Measurements from ENCODE around the gene IGFL3.
"Not testable (repeated sequence)": the region's sequence is repeated elsewhere in the genome, so short reads cannot be mapped to it uniquely, and the experiment has no call there.

IGFL3 gene

DNA sequence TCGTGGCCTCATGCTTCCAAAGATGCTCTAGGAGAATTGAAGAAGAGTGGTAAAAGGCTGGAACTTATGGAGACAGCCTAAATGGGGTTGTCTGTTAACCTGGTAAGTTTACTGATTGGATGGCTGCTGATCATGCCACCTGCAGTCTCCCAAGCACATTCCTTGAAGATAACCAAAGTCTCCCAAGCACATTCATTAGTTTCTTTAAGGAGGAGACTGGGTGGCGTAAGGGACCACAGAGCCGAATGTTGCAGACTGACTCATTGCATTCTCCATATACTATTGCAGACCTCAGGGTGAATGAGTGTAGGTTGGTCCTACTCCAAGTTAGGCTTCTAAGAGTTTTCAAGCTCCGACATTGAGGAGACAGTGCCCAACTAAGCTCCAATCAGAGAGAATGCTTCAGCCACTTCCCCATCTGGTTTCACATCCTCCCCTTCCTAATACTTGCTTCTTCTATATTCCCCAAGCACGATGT lies at the start of gene IGFL3:
Gene IGFL3 (minus strand): TSS at position 51 of the 478 bp plus-strand sequence. CDS start 39 bp downstream, at position 12.
- DNase-seq: no peak

DNA sequence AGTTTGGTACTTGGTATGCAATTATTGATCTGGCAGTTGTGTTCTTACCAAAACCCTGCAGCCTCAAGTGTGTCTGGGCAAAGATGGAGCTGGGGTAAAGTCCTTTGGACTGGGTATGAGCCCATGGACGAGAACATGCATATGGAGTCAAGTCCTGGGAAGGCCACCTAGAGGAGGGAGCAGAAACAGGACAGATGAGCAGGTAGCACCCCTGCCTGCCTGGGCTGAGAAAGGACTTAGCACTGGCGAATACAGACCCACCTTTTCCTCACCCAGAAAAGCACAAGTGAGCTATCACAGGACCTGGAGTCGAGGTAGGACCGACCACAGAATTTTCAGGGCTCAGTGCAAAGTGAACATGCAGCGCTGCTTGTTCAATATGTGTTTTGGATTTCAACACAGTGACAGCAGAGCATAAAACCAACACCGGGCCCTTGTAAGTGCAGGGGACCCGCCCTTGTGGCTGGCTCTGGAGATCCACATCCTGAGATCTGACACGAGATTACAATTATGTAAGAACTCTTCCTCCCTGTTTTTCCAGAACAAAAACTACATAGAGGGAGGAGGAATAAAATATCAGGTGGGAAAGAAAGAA lies 49.5 kb upstream of the IGFL3 start:
- DNase-seq: no peak

DNA sequence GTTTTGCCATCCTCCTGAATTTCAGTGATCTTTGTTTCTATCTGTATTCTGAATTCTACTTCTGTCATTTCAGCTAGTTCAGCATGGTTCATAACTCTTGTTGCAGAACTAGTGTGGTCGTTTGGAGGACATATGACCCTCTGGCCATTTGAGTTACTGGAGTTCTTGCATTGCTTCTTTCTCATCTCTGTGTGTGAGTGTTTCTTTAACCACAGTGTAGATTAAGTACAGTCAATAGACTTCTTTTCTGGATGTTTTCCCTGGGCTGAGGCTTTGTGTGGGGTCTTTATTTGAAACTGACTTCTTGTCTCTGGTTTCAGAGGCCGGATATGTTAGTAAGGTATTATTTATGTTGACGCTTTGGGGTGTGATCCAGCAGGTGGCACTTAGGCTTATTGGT lies 38.2 kb upstream of the IGFL3 start:
- no peak for DNase-seq

DNA sequence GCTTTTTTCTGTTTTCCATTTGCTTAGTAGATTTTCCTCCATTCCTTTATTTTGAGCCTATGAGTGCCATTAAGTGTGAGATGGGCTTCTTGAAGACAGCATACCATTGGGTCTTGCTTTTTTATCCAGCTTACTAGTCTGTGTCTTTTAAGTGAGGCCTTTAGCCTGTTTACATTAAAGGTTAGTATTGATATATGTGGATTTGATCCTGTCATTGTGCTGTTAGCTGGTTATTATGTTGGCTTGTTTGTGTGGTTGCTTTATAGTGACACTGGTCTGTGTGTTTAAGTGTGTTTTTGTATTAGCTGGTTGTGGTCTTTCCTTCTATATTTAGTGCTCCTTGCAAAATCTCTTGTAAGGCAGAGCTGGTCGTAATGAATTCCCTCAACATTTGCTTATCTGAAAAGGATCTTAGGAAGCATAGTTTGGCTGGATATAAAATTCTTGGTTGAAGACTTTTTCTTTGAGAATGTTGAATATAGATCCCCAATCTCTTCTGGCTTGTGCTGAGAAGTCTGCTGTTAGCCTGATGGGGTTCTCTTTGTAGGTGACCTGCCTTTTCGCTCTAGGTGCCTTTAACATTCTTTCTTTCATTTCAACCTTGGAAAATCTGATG lies 37.3 kb upstream of the IGFL3 start:
- DNase-seq: not testable (repeated sequence)

DNA sequence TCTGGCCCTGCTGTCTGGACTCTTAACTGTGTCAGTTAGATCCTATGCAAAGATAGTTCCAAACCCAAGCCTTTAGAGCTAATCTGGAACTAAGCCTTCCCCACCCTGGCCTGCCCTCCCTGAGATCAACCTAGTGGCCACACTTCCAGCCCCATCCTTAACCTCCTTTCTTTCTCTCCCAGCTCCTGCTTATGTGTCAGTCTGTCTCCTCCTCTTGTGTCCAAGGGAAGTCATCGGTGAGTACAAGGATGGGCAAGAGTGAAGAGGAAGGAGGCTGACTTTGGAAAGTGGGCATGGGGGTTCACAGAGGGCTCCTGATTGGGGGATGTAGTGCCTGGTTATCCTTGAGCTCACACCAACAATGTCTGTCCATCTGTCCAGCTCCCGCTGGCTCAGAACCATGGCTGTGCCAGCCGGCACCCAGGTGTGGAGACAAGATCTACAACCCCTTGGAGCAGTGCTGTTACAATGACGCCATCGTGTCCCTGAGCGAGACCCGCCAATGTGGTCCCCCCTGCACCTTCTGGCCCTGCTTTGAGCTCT lies 35.8 kb upstream of the IGFL3 start:
- DNase-seq: no peak

DNA sequence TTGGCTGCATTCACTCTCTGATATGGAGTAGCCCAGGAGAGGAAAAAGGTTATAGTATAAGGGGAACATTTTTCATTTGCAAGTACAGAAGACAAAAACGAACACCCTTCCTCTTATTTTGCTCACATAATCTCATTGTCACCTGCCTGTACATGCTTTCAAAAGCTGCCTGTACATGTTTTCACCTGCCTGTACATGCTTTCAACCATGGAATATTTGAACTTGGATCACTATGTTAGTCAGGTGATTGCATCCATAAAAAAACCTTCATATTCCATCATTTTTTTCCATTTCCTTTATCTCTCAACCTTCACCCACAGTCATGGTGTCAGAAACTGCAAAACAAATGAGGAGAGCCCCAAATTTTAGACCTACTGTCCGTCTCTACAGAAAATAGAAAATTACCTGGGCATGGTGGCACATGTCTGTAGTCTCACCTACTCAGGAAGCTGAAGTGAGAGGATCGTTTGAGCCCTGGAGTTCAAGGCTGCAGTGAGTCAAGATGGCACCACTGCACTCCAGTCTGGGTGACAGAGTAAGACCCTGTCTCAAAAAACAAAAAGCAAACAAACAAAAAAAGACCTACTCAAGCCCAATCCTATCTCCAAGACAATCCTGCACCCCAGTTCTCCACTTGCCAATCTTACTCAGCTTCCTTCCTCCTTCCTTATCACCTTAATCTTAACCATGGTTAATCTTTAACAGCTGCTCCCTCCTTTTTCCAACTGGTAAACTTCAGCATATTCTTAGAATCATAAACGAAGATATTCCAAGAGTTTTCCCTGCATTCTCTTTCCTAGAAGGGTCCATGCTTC lies 35.1 kb upstream of the IGFL3 start:
- DNase-seq: no peak

DNA sequence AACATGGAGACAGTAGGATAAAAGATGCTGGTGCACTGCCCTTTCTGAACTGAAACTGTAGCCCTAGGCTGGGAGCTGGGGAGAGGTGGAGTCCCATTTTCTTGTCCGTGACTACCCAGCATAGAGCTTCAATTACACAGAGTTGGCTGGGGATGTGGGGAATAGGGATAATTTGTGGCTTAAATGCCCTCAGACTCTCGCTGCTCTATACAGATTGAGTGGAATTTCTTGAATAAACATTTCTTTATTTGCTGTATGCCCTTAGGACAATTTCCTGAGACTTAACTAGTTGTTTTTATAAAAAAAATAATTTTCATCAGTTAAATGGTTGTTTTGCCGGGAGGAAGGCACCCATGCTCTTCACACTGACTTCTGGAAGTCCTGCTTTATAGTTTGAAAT lies 30.7 kb upstream of the IGFL3 start:
- DNase-seq: no peak

DNA sequence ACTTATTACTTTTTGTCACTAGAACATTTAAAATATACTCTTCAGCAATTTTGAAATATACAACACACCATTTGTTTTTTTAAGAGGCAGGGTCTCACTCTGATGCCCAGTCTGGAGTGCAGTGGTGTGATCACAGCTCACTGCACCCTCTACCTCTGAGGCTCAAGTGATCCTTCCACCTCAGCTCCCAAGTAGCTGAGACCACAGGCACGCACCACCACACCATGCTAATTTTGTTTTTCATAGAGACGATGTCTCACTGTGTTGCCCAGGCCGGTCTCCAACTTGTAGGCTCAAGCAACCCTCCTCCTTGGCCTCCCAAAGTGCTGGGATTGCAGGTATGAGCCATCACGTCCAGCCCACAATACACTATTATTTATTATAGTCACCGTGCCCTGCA lies 26.1 kb upstream of the IGFL3 start:
- no peak for DNase-seq

DNA sequence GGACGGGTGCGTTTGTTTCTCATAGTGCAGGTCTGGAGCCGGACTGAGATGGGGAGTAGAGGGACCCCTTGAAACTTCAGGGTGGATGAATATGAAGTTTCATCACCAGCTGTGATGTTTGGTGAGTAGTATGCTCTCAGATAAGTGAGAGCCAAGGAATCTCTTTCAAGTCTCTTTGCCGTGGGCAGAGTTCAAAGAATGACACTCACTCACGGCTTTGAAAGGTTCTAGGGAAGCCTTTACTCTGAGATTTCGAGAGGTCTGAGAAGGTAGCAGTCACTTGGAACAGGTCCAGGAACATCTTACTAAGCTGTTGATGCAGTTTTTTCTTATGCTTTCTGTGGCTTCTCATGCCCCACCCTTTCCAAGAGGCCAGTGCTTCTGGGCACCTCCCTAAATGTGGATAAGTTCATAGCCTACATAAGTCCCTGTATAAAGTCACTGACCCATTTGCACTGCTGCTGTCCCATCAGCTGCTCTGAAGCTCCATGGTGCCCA lies 23.4 kb upstream of the IGFL3 start, which contains the start of gene IGFL2:
Gene IGFL2 (plus strand): TSS at position 448 of the 498 bp plus-strand sequence. CDS start 41 bp downstream, at position 489.
- DNase-seq: no peak

DNA sequence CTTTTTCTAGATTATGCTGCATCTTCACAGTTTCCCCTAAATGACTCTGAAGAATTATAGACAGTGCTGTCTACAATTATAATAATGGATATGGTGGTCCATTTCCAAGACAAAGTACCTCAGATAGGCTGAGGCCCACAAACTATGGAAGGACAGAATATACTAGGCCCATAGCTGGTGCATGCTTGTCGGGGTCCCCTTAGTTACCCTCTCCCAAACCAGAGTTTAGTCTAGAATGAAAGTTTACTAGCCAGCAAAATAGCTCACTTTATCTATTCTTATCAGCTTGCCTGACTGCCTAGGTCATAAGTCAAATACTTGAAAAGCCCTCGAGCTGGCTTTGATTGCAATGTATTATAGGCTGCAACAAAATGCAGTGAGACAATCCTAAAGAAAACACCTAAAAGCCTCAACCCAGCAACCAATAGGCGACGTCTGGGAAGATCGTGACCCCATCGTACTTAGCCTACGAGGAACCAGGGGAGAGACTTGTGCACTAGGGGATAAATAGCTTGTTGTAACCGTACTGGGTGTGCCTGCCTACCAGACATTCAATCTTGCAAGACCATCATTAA lies 22.8 kb upstream of the IGFL3 start:
- DNase-seq: no peak

DNA sequence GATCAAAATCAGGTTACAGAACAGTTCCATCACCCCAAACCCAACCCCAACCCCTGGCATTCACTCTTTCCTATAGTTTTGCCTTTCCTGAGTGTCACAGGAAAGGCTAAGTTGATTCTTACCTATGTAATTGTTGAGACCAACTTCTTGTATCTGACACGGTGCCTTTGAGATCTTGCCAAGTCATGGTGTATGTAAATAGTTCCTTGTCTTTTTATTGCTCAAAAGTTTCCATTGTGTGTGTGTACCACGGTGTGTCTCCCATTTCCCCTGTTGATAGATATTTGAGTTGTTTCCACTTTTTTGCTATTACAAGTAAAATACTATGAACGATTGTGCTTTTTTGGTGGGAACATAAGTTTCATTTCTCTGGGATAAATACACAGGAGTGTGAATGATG lies 20.3 kb upstream of the IGFL3 start:
- DNase-seq: no peak

DNA sequence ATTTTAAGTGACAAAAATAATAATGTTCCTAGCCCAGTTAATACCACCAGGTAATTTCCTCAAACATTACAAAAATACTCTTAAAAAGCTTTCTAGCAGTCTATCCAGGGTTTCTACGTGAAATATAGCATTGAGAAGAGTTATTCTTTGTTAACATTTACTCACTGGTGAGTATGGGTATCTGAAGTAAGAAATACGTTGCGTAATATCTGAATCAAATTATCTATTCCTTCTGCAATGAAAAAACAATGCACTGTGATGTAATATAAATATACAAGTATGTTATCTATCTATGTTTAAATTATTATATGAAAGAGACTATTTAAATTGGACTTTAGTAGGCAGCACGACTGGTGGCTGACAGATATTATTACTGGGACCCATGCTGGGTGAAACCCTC lies 17.8 kb upstream of the IGFL3 start:
- no peak for DNase-seq

DNA sequence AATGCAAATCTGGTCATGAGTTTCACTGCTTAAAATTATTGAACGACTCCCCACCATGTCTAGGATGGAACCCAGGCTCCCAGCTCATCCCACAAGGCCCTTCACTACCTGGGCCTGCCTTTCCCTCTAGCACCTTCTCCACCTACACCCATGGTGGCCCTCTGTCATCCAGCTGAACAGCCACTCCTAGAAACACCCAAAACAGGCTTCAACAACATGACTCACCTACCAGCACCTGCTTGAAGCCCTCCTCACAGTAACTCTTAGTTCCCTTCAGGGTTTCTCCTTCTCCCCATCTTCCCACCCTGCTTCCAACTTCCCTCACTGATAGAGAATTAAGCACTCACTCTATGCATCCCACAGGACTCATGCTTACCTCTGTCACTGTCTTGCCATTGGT lies 16.9 kb upstream of the IGFL3 start:
- no peak for DNase-seq

DNA sequence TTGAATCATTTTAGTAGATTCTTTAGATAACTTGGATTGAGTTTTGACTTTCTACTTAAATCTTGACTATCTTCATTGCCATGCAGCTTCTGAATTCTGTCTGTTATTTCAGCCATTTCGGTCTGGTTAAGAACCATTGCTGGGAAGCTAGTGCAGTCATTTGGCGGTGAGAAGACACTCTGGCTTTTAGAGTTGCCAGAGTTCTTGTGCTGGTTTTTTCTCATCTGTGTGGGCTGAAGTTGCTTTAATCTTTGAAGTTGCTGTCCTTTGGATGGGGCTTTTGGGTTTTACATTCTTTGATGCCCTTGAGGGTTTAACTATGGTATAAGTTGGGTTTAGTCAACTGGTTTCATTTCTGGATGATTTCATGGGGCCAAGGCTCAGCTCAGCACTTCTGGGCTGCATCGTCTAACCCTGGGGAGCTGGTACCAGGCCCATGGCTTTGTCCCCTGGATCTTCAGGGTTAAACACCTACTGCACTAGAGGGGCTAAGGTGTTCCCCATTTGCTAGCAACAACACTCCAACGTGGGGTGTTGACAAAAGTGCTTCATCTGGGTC lies 13.5 kb upstream of the IGFL3 start:
- no peak for DNase-seq

DNA sequence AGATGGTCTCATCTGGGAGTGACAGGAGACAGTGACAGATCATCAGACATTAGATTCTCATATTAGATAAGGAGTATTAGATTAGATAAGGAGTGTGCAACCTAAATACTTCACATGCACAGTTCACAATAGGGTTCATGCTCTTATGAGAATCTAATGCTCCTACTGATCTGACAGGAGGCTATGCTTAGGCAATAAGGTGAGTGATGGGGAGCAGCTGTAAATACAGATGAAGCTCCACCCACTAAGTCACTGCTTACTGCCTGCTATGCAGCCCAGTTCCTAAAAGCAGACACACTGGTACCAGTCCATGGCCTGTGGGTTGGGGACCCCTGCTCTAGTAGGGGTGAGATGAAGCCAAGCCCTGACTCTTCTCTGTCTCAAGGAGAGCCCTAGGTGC lies 10.0 kb upstream of the IGFL3 start:
- DNase-seq: no peak

DNA sequence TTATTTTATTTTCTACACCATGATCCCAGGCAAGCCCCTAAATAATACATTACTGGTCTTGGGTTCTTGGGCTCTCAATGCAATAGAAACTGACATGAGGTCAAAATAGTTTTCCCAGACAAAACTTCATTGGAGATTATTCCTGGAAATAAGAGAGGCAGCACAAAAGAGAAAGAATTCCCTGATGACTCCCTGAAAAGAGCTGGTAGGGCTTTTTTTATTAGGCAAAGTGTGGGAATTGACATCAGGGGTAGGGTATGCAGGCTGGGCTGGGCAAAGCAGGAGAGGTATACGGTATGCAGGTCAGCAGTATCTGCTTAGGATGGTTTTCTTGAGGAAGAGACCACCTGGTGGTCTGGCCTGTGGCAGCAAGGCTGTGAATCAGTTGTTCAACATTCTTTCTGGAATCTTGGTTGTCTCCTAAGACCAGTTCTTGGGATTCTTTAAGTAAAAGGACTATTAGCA lies 9.3 kb upstream of the IGFL3 start:
- no peak for DNase-seq

DNA sequence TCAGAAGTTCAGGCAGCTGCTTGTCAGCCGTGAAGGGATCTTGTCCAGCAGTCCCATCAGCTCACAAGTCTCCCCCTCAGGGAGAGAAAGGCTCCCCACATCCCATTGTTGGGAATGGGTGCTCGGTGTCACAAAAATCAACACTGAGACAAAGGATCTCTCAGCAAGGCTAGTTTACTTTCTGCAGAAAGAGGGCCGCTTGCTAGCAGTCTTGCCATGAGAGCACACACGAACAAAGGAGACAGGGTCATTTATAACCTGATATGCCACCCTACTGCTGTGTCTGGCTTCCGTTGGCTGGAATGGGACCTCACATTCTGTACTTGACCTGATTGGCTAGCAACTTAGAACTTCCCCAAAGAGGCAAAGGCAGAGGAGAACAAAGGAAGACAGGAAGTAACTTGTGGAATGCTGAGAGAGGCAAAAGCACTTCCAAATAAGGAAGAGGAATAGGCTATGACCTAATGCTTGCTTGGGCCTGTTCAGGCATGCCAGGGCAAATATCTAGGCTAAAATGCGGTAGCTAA lies 8.7 kb upstream of the IGFL3 start:
- peak; percentile 24 for DNase-seq

DNA sequence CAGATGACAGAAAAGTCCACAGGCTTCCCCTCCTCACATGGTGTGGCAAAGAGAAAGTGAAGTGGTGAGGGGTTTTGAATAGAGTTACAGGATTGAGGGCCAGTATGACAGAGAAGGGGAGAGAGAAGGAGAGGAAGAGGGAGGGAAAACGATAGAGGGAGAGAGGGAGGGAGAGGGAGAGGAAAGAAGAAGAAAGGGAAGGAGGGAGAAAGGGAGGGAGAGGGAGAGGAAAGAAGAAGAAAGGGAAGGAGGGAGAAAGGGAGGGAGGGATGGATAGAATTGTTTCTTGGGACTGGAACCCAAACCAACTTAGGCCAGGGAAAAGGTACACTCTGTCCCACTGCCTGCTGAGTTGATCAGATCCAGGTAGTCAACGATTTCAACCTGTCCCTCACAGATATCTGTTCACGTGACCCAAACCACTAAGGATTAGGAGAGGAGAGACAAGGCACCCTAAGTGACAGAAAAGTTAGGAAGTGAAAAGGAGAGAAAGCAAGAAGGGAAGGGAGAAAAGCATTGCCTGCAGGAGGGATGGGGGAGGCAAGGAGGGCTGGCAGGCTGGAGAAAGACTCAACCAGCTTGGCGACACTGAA lies 8.1 kb upstream of the IGFL3 start:
- DNase-seq: no peak

DNA sequence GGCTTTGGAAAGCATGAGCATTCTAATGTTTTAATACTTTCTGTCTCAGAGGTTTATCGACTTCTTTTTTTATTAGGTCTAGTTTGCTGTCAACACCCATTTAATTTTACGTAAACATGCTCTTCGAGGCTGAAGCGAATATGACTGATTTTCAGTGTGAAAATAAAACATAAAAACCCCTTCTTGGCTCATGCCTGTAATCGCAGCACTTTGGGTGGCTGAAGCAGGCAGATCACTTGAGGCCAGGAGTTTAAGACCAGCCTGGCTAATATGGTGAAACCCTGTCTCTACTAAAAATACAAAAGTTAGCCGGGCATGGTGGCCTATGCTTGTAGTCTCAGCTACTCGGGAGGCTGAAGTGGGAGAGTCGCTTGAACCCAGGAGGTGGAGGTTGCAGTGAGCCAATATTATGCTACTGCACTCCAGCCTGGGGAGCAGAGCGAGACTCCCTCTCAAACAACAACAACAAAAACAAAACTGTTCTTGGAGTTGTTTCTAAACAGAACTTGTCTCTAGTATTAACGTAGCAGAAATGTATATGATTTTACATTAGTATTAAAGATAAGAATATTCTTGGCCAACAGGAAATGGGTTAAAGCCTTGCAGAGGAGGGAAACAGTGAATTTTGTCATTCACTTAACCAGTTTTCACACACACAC lies 7.1 kb upstream of the IGFL3 start:
- no peak for DNase-seq

DNA sequence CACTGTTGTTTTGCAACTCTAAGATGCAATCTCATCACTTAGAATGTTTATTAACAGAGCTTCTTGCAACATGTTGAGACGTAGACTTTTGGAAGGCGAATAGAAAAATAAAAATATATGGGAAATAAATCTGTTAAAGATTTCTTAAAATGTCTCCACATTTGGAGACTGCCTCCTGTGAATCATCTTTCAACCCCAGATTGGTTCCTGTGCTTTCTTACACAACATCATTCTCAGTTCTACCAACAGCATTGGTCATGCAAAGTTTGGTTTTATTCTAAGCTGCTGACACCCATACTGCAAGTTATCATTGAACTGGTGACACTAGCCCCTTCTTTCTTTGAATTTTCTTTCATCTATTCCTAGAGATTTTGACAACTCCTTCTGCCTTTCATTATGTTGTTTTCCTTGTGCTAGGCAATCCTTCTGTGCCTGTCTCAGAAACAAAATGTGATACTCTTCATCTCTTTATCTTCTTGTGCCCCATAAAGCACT lies 1.6 kb upstream of the IGFL3 start:
- DNase-seq: no peak

DNA sequence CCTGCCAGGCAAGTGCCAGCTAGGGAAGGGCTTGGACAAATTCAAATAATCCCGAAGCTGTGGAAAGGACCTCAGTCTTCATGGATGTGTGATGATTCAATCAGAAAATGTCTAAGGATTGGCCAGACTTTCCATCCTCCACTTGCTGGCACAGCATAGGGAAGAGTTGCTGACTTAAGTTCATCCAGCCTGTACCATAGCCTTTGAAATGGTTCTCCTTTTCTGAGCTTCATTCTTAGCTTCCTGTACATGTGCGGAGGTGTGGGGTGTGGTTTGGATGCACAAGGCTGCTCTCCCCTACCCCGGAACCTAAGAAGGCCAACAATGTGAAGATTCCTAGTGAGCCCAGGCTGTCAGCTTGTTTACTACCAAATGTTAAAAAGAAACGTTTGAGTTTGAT lies 959 bp upstream of the IGFL3 start:
- DNase-seq: no peak
